Natural killer cell (primary cell): ENCODE data around the gene SERPINI1. TPM values are rescaled to one million over a fixed set of nuclear protein-coding genes. Genes with fewer than 3 reads are reported as not detected.
A peak's percentile ranks its signal among the peaks of the same experiment; 100 is the strongest.

Source experiments
- ATAC-seq, 3 donors: fragments of 150-1000 bp in 2 of 3; fragments of 200-7000 bp in 1 of 3; cut with Tn5 transposase; 1 replicate in 1 of 3; 2 replicates in 2 of 3; pipeline ENCODE4 v1.10.0; 2021; ENCODE audit warnings: mild to moderate bottlenecking in 2 of 3, moderate library complexity in 2 of 3
- DNase-seq, 2 donors: peaks; one replicate each; pipeline versions ENCODE4 v3.0.0 to v3.0.0-alpha.2; 2013 to 2021; ENCODE audit warnings: mixed read lengths in 1 of 2
- H3K27ac ChIP-seq: one replicate; pipeline ENCODE4 v1.5.1; 2013; ENCODE audit warnings: mild to moderate bottlenecking, low read length
- H3K27me3 ChIP-seq: one replicate; pipeline ENCODE4 v1.6.1; 2013; ENCODE audit warnings: low read length; ENCODE audit not compliant: control insufficient read depth, insufficient read depth
- H3K36me3 ChIP-seq: one replicate; pipeline ENCODE4 v1.6.1; 2013; ENCODE audit warnings: low read length; ENCODE audit not compliant: control insufficient read depth, insufficient read depth
- H3K4me1 ChIP-seq: one replicate; pipeline ENCODE4 v1.6.1; 2013; ENCODE audit warnings: low read length; ENCODE audit not compliant: control insufficient read depth, insufficient read depth
- H3K4me3 ChIP-seq: one replicate; pipeline ENCODE4 v1.5.1; 2013; ENCODE audit warnings: low read length
- H3K9me3 ChIP-seq: one replicate; pipeline ENCODE4 v1.6.1; 2013; ENCODE audit warnings: low read length; ENCODE audit not compliant: control insufficient read depth, insufficient read depth
- H3K27ac Mint-ChIP-seq, 2 donors: one replicate each; pipeline ENCODE4 v1.8.0; 2022; ENCODE audit warnings: mild to moderate bottlenecking in 2 of 2, mixed read lengths in 2 of 2, moderate library complexity in 1 of 2
- H3K27me3 Mint-ChIP-seq, 2 donors: one replicate each; pipeline ENCODE4 v1.8.0; 2022; ENCODE audit warnings: low read depth in 2 of 2, mixed read lengths in 2 of 2
- H3K36me3 Mint-ChIP-seq: one replicate; pipeline ENCODE4 v1.8.0; 2022; ENCODE audit warnings: mixed read lengths
- H3K4me1 Mint-ChIP-seq, 2 donors: one replicate each; pipeline ENCODE4 v1.8.0; 2022; ENCODE audit warnings: mixed read lengths in 2 of 2
- H3K4me3 Mint-ChIP-seq: one replicate; pipeline ENCODE4 v1.8.0; 2022; ENCODE audit warnings: mild to moderate bottlenecking, moderate library complexity, mixed read lengths
- H3K9me3 Mint-ChIP-seq, 2 donors: one replicate each; pipeline ENCODE4 v1.8.0; 2022; ENCODE audit warnings: mixed read lengths in 2 of 2
- WGBS: methylation state at CpG from one replicate; pipeline ENCODE4 v1.1.7; 2013; ENCODE audit warnings: missing lambda C conversion rate; ENCODE audit not compliant: insufficient coverage; 5-methylcytosine and 5-hydroxymethylcytosine counted together
- intact Hi-C: fragments of 100-400 bp; cut with micrococcal nuclease; formaldehyde crosslinking; loops from one replicate; pipeline ENCODE4 v1.14.2; 2022
- total RNA-seq, 4 donors: library from RNA; stranded (reverse); fragments of 120-200 nt in 1 of 4; gene quantifications; one replicate each; pipeline versions ENCODE4 v1.2.3 to v1.2.4, GENCODE V29; 2013 to 2022
- TF ChIP-seq, protein P1 (sequence below): fragments of 200-600 bp; IDR thresholded peaks from one replicate; pipeline ENCODE4 v1.8.0; 2022; ENCODE audit warnings: antibody characterized with exemption

Gene SERPINI1
- total RNA-seq, 3 donors from 2014 or later (not counting 1 experiment from before 2014, with no cell fraction given): 5.6 to 9.3 (median 8.5) TPM

DNA sequence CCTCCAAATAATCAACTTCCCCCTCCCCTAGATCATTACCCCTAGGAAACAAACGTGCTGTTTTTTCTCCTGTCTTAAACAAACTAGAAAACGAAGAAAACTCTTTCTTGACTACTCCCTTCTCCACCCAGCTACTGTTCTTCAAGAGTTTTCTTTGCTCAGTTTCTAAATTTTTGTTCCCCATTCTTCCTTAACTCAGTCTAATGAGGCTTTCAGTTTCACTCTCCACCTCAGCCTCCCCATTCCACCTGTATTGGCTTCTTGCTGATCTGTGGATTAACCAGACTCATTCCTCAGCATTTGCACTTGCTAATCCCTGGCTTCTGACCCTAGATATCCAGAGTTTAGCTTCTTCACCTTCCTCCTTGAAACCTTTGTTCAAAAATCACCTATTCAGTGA, 26.8 kb downstream of the SERPINI1 start:
- H3K36me3 ChIP-seq: no peaks in the 10 kb centered on the region
- WGBS: 52% methylated on average over 2 of the region's 2 CpGs
- no peak overlapping the region for H3K4me3 ChIP-seq
- Mint-ChIP-seq H3K27me3 (peaks cover 0 to 5% of the 10 kb centered on the region in 2 donors), H3K4me1 (no peaks in the 10 kb centered on the region), H3K36me3 (no peaks in the 10 kb centered on the region), H3K9me3 (peaks cover 0 to 2% of the 10 kb centered on the region in 2 donors), H3K27ac (no peak overlapping the region), H3K4me3 (no peak overlapping the region)
- H3K27ac ChIP-seq: no peak overlapping the region
- TF ChIP-seq, protein P1, sequence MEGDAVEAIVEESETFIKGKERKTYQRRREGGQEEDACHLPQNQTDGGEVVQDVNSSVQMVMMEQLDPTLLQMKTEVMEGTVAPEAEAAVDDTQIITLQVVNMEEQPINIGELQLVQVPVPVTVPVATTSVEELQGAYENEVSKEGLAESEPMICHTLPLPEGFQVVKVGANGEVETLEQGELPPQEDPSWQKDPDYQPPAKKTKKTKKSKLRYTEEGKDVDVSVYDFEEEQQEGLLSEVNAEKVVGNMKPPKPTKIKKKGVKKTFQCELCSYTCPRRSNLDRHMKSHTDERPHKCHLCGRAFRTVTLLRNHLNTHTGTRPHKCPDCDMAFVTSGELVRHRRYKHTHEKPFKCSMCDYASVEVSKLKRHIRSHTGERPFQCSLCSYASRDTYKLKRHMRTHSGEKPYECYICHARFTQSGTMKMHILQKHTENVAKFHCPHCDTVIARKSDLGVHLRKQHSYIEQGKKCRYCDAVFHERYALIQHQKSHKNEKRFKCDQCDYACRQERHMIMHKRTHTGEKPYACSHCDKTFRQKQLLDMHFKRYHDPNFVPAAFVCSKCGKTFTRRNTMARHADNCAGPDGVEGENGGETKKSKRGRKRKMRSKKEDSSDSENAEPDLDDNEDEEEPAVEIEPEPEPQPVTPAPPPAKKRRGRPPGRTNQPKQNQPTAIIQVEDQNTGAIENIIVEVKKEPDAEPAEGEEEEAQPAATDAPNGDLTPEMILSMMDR: no peak
- H3K27me3 ChIP-seq: no peaks in the 10 kb centered on the region
- DNase-seq: no peak
- intact Hi-C loops: no loop called here
- H3K9me3 ChIP-seq: no peaks in the 10 kb centered on the region
- H3K4me1 ChIP-seq: no peaks in the 10 kb centered on the region
- ATAC-seq: no peak

DNA sequence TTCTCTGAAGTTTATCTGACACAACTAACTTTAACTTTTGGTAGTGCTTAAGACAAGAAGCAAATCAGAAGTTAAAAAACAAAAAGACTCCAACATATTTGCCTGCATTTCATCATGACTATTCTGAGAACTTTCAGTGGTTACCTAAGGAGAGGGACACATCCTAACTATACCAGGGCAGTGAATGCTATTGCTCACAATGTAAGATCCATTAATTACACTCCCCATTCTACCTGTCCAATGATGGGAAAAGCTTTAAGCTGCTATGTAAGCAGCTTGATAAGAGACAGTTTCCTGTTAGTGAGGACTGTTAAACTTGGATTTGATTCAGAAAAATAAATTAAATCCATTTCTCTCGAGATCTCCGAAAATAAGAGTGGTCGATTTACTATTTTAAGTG, 37.5 kb downstream of the SERPINI1 start:
- DNase-seq (no peak), ATAC-seq (no peak)
- H3K36me3 ChIP-seq: no peaks in the 10 kb centered on the region
- H3K36me3 Mint-ChIP-seq: no peaks in the 10 kb centered on the region
- H3K4me3 Mint-ChIP-seq: no peak overlapping the region
- peak overlapping the region; percentile 14 to 33 for H3K27ac Mint-ChIP-seq
- no peaks in the 10 kb centered on the region for H3K9me3 ChIP-seq
- no peaks in the 10 kb centered on the region for H3K27me3 ChIP-seq
- H3K4me1 Mint-ChIP-seq: peaks cover 9 to 14% of the 10 kb centered on the region in 2 donors
- H3K27ac ChIP-seq: no peak overlapping the region
- no peaks in the 10 kb centered on the region for H3K27me3 Mint-ChIP-seq
- H3K4me1 ChIP-seq: no peaks in the 10 kb centered on the region
- H3K4me3 ChIP-seq: no peak overlapping the region
- intact Hi-C loops: no loop called here
- TF ChIP-seq, protein P1: no peak
- no CpG with 5 or more reads among the region's 3 CpGs for WGBS
- H3K9me3 Mint-ChIP-seq: no peaks in the 10 kb centered on the region

DNA sequence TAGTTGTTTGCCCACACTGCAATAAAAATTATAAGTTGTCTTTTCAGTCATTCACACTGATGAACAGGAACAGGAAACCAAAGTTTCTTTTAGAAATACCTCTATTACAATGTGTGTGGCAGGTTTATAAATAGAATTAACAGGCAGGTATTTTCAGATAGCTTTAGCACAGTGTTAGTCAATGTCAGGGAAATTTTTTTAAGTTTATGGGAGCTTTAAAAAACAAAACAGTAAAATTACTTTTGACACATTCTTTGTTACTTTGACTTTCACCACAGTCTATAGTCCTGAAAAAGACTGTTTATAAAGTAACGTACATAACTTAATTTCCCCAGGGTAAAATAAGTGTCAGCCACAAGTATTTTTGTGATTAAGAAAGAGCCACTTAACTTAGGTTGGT, 38.1 kb downstream of the SERPINI1 start:
- H3K4me3 ChIP-seq: no peak overlapping the region
- Mint-ChIP-seq H3K4me3 (no peak overlapping the region), H3K27me3 (no peaks in the 10 kb centered on the region), H3K36me3 (no peaks in the 10 kb centered on the region), H3K4me1 (peaks cover 9 to 14% of the 10 kb centered on the region in 2 donors), H3K9me3 (no peaks in the 10 kb centered on the region), H3K27ac (peak overlapping the region; percentile 14 to 33)
- H3K27ac ChIP-seq: no peak overlapping the region
- no peaks in the 10 kb centered on the region for H3K9me3 ChIP-seq
- H3K27me3 ChIP-seq: no peaks in the 10 kb centered on the region
- H3K36me3 ChIP-seq: no peaks in the 10 kb centered on the region
- peak in 1 of 3 donors; percentile 52 for ATAC-seq
- intact Hi-C loops: no loop called here
- no CpG with 5 or more reads among the region's 1 CpG for WGBS
- no peaks in the 10 kb centered on the region for H3K4me1 ChIP-seq
- no peak for DNase-seq
- TF ChIP-seq, protein P1: no peak

DNA sequence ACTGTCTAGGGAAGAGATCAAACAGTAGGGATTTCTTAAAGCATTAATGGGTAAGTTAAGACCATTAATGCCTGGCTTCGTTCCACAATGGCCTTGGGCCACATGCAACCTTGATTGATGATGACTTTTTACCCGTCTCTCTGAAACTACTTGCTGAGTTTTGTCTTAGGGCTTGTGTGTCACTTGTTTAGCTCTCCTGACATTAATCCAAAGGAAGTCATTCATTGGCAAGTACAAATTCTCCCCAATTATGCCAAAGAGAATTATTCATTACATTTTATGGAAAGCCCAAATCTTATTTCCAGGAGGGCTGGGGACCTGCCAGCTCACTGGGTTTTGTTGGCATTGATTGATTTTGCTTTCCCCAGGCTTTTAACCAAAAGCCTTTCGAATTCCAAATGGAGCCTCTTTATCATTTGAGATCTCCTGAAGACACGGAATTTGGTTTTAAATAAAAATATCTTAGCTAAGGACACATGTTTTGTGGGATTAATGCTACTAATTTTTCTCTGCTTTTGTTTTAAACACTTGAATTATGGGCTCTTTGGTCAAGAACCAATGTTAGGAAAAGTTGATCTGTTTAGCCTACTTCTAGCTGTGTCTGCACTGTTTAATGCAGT, 40.7 kb downstream of the SERPINI1 start:
- ATAC-seq (no peak), DNase-seq (no peak)
- Histone ChIP-seq H3K27me3 (no peaks in the 10 kb centered on the region), H3K27ac (no peak overlapping the region), H3K36me3 (no peaks in the 10 kb centered on the region), H3K4me1 (no peaks in the 10 kb centered on the region), H3K4me3 (no peak overlapping the region), H3K9me3 (no peaks in the 10 kb centered on the region)
- Mint-ChIP-seq H3K36me3 (no peaks in the 10 kb centered on the region), H3K27me3 (no peaks in the 10 kb centered on the region), H3K27ac (no peak overlapping the region), H3K4me3 (no peak overlapping the region), H3K9me3 (no peaks in the 10 kb centered on the region), H3K4me1 (peaks cover 9 to 14% of the 10 kb centered on the region in 2 donors)
- TF ChIP-seq, protein P1: no peak
- WGBS: 92% methylated on average over 4 of the region's 4 CpGs
- intact Hi-C loops: no loop called here
